Keratinocyte (primary cell): Measurements from ENCODE around the gene NRM. TPM values are rescaled to one million over a fixed set of nuclear protein-coding genes. Genes with fewer than 3 reads are reported as not detected.

Source experiments
- DNase-seq: peaks from one replicate; pipeline ENCODE4 v3.0.0-alpha.2; 2011; ENCODE audit warnings: low read depth, missing footprints, low spot score
- FAIRE-seq: peaks from 2 replicates; lab custom pipeline; 2011; peaks lifted over from hg19 to GRCh38; lab: Jason Lieb, UNC
- H2AFZ ChIP-seq: 2 replicates; pipeline ENCODE4 v1.6.0; 2012; ENCODE audit warnings: low read length, control low read depth, inconsistent platforms; ENCODE audit not compliant: control insufficient read depth
- H3K27ac ChIP-seq: 2 replicates; pipeline ENCODE4 v1.5.1; 2011; ENCODE audit warnings: low read length; ENCODE audit not compliant: control insufficient read depth, insufficient read depth
- H3K27me3 ChIP-seq: 3 replicates; pipeline ENCODE4 v1.6.0; 2011; ENCODE audit warnings: low read length; ENCODE audit not compliant: control insufficient read depth, insufficient read depth; ENCODE audit errors: extremely low read depth
- H3K36me3 ChIP-seq, 2 experiments: 2 replicates in 1 of 2; 3 replicates in 1 of 2; pipeline ENCODE4 v1.5.1; 2011; ENCODE audit warnings: low read length in 2 of 2, mild to moderate bottlenecking in 1 of 2; ENCODE audit not compliant: control insufficient read depth in 2 of 2, insufficient read depth in 2 of 2; ENCODE audit errors: extremely low read depth in 1 of 2
- H3K4me1 ChIP-seq: 3 replicates; pipeline ENCODE4 v1.5.1; 2011; ENCODE audit warnings: low read length; ENCODE audit not compliant: control insufficient read depth, insufficient read depth; ENCODE audit errors: extremely low read depth
- H3K4me2 ChIP-seq: 3 replicates; pipeline ENCODE4 v1.6.0; 2011; ENCODE audit warnings: low read depth, low read length; ENCODE audit not compliant: control insufficient read depth, insufficient read depth; ENCODE audit errors: extremely low read depth
- H3K4me3 ChIP-seq, 3 experiments: fragments of 200-600 bp in 1 of 3; sonication (generic) in 1 of 3; 2 replicates in 2 of 3; 3 replicates in 1 of 3; pipeline ENCODE4 v1.5.1; 2011 to 2016; ENCODE audit warnings: low read length in 3 of 3, mild to moderate bottlenecking in 3 of 3, control low read depth in 2 of 3, inconsistent platforms in 1 of 3, low read depth in 1 of 3, mixed read lengths in 1 of 3, mixed run types in 1 of 3, moderate library complexity in 1 of 3; ENCODE audit not compliant: control insufficient read depth in 2 of 3, insufficient read depth in 2 of 3; ENCODE audit errors: extremely low read depth in 1 of 3
- H3K79me2 ChIP-seq: 2 replicates; pipeline ENCODE4 v1.6.0; 2012; ENCODE audit warnings: low read length; ENCODE audit not compliant: control insufficient read depth, insufficient read depth
- H3K9ac ChIP-seq: 3 replicates; pipeline ENCODE4 v1.6.0; 2011; ENCODE audit warnings: low read length; ENCODE audit not compliant: control insufficient read depth, insufficient read depth; ENCODE audit errors: extremely low read depth
- H3K9me1 ChIP-seq: 3 replicates; pipeline ENCODE4 v1.6.0; 2011; ENCODE audit warnings: low read length; ENCODE audit not compliant: control insufficient read depth, insufficient read depth; ENCODE audit errors: extremely low read depth
- H3K9me3 ChIP-seq: 2 replicates; pipeline ENCODE4 v1.5.1; 2012; ENCODE audit warnings: low read depth, low read length; ENCODE audit not compliant: control insufficient read depth
- H4K20me1 ChIP-seq: 3 replicates; pipeline ENCODE4 v1.6.0; 2011; ENCODE audit warnings: low read length; ENCODE audit not compliant: control insufficient read depth, insufficient read depth; ENCODE audit errors: extremely low read depth
- CTCF ChIP-seq, 3 experiments: IDR thresholded peaks in 1 of 3; conservative IDR thresholded peaks in 1 of 3; optimal IDR thresholded peaks in 1 of 3; 2 replicates in 2 of 3; 3 replicates in 1 of 3; pipeline versions ENCODE3 to v1.5.1; 2011; ENCODE audit warnings: low read length in 3 of 3, mild to moderate bottlenecking in 3 of 3, moderate library complexity in 2 of 3, control low read depth in 1 of 3, inconsistent platforms in 1 of 3; ENCODE audit not compliant: insufficient read depth in 2 of 3; ENCODE audit errors: extremely low read depth in 1 of 3
- EZH2 ChIP-seq: IDR thresholded peaks from one replicate; pipeline ENCODE4 v1.6.1; 2012; ENCODE audit warnings: inconsistent platforms, mild to moderate bottlenecking, low read length, moderate library complexity
- dilution Hi-C: fragments of 300-500 bp; cut with MboI; formaldehyde crosslinking; loops from one replicate; pipeline ENCODE4 v1.7.0; 2020; ENCODE audit warnings: low sequenced_read_pairs; ENCODE audit not compliant: extremely low pct_ligation_motif_present
- polyA plus RNA-seq, 5 experiments: library from polyadenylated mRNA; depleted of rRNA in 3 of 5; stranded (reverse) in 3 of 5; stranded (forward) in 1 of 5; unstranded in 1 of 5; fragments of >200 nt; gene quantifications; 1 replicate in 1 of 5; 2 replicates in 3 of 5; 3 replicates in 1 of 5; pipeline versions ENCODE4 v1.2.1 to v1.2.3, GENCODE V29; 2011 to 2012; ENCODE audit warnings: missing spikeins in 2 of 5, low read depth in 1 of 5, low replicate concordance in 1 of 5

Gene NRM
- polyA plus RNA-seq, 1 donor (not counting 4 experiments of a cell fraction or from before 2014, with no cell fraction given) = 7.0 TPM

- H3K9ac ChIP-seq = no peak overlapping the region
- TF ChIP-seq CTCF (optimal IDR thresholded peaks at IDR 0.05 in 1 of 3, IDR thresholded peaks at IDR 0.05 in 1 of 3, conservative IDR thresholded peaks at IDR 0.05 in 1 of 3; ENCODE audit: extremely low read depth in 1 of 3, insufficient read depth in 2 of 3, low read length in 3 of 3) (no peak), EZH2 (no peak)
- no peak overlapping the region for H3K27ac ChIP-seq
- DNase-seq (no peak), FAIRE-seq (no peak)
- no peaks in the 10 kb centered on the region for H4K20me1 ChIP-seq
- H3K4me2 ChIP-seq = no peak overlapping the region
- peaks cover 15% of the 10 kb centered on the region for H3K4me1 ChIP-seq
- no peaks in the 10 kb centered on the region for H3K9me3 ChIP-seq
- H3K36me3 ChIP-seq = peaks cover 15 to 25% of the 10 kb centered on the region in 2 experiments
- no peak overlapping the region for H2AFZ ChIP-seq
- no peak overlapping the region for H3K4me3 ChIP-seq
- no peaks in the 10 kb centered on the region for H3K9me1 ChIP-seq
- no peaks in the 10 kb centered on the region for H3K27me3 ChIP-seq
- peaks cover 4% of the 10 kb centered on the region for H3K79me2 ChIP-seq
- dilution Hi-C loops = no loop called here
These were observed 21.1 kb upstream of the NRM start for GRCh38 chr6:30711758-30712380.

- H3K27ac ChIP-seq = no peak overlapping the region
- peaks cover 15 to 25% of the 10 kb centered on the region in 2 experiments for H3K36me3 ChIP-seq
- H2AFZ ChIP-seq = no peak overlapping the region
- dilution Hi-C loops = no loop called here
- no peaks in the 10 kb centered on the region for H3K79me2 ChIP-seq
- H3K4me2 ChIP-seq = no peak overlapping the region
- FAIRE-seq = no peak
- DNase-seq = no peak
- H3K4me1 ChIP-seq = peaks cover 11% of the 10 kb centered on the region
- no peaks in the 10 kb centered on the region for H4K20me1 ChIP-seq
- H3K27me3 ChIP-seq = no peaks in the 10 kb centered on the region
- TF ChIP-seq CTCF (optimal IDR thresholded peaks at IDR 0.05 in 1 of 3, IDR thresholded peaks at IDR 0.05 in 1 of 3, conservative IDR thresholded peaks at IDR 0.05 in 1 of 3; ENCODE audit: extremely low read depth in 1 of 3, insufficient read depth in 2 of 3, low read length in 3 of 3) (no peak), EZH2 (no peak)
- H3K9me1 ChIP-seq = no peaks in the 10 kb centered on the region
- no peak overlapping the region for H3K4me3 ChIP-seq
- no peaks in the 10 kb centered on the region for H3K9me3 ChIP-seq
- no peak overlapping the region for H3K9ac ChIP-seq
These were observed 18.5 kb upstream of the NRM start for GRCh38 chr6:30709101-30709868.
